Measurements from ENCODE around the gene RFX7. TPM values are rescaled to one million over a fixed set of nuclear protein-coding genes. Genes with fewer than 3 reads are reported as not detected.

Gene RFX7
- total and polyA plus RNA-seq, 2 of the 8 experiments (the other 6 are each of a cell fraction or from before 2014, with no cell fraction given): 10.4 to 40.9 TPM

- Histone ChIP-seq H3K9ac (replicated peaks in 1 of 4; ENCODE audit: extremely low read depth in 1 of 4, low read depth in 3 of 4, low read length in 3 of 4) (no peak overlapping the region), H4K5ac (ENCODE audit: insufficient read length, low read depth, low read length) (no peak overlapping the region), H2BK120ac (replicated peaks; ENCODE audit: low read depth, low read length) (no peak overlapping the region), H3K4ac (replicated peaks; ENCODE audit: insufficient read length, low read depth, low read length) (no peak overlapping the region), H3K23me2 (ENCODE audit: low read depth, low read length) (no peaks in the 10 kb centered on the region), H4K8ac (ENCODE audit: extremely low read depth, insufficient read depth, low read length) (no peak overlapping the region), H2BK20ac (ENCODE audit: low read length) (no peak overlapping the region), H3K79me1 (ENCODE audit: low read depth, low read length) (no peaks in the 10 kb centered on the region), H3K36me3 (ENCODE audit: control insufficient read depth in 2 of 4, insufficient read depth in 4 of 4, low read length in 3 of 4) (no peaks in the 10 kb centered on the region), H3K56ac (replicated peaks; ENCODE audit: insufficient read length, low read depth, low read length) (no peak overlapping the region), H3K4me3 (ENCODE audit: extremely low read depth in 1 of 4, insufficient read depth in 2 of 4, low read depth in 3 of 4, low read length in 4 of 4) (no peak overlapping the region), H2AFZ (ENCODE audit: low read length) (no peak overlapping the region; the same call in 1 of the 2 replicates), H2AK5ac (ENCODE audit: low read depth, low read length) (no peak overlapping the region), H3K23ac (ENCODE audit: insufficient read length) (no peak overlapping the region), H3K18ac (ENCODE audit: extremely low read depth, low read length) (no peak overlapping the region), H3K14ac (ENCODE audit: insufficient read length) (no peak overlapping the region), H2BK12ac (ENCODE audit: low read depth, low read length) (no peak overlapping the region), H3K4me1 (replicated peaks in 1 of 4; ENCODE audit: control insufficient read depth in 3 of 4, insufficient read depth in 4 of 4, low read length in 3 of 4) (no peaks in the 10 kb centered on the region), H3K4me2 (ENCODE audit: insufficient read depth in 1 of 2, low read depth in 2 of 2, low read length in 2 of 2) (no peak overlapping the region), H3K79me2 (ENCODE audit: control insufficient read depth in 1 of 2, insufficient read depth in 2 of 2, low read length in 2 of 2) (no peaks in the 10 kb centered on the region), H4K20me1 (replicated peaks in 1 of 2; ENCODE audit: control insufficient read depth in 1 of 2, insufficient read depth in 2 of 2, low read length in 2 of 2) (no peaks in the 10 kb centered on the region), H2BK15ac (ENCODE audit: low read length) (no peak overlapping the region), H3K27ac (ENCODE audit: low read depth, low read length) (no peak overlapping the region), H3K9me3 (ENCODE audit: insufficient read depth in 2 of 2, low read depth in 1 of 2, low read length in 1 of 2) (no peaks in the 10 kb centered on the region), H2BK5ac (ENCODE audit: low read depth, low read length) (no peak overlapping the region), H4K91ac (replicated peaks; ENCODE audit: insufficient read length, low read length) (no peak overlapping the region), H3K27me3 (replicated peaks in 1 of 4; ENCODE audit: control insufficient read depth in 3 of 4, extremely low read depth in 1 of 4, insufficient read depth in 3 of 4, low read length in 3 of 4) (no peaks in the 10 kb centered on the region)
- FAIRE-seq (peak; percentile 42), DNase-seq (ENCODE audit: low read depth in 1 of 2, low spot score in 2 of 2) (no peak)
- ChIA-PET CTCF (ENCODE audit: partially characterized antibody) (interaction anchor here (0.7 to 2.5 kb wide), 23 partner anchors 10 to 277 kb away, joined by 3 to 18 read pairs (median 3); no protein-coding TSS in a partner anchor), POLR2A (ENCODE audit: partially characterized antibody) (no interaction called here)
- 7% methylated on average over 2 of the region's 2 CpGs; no CpG with 5 or more reads in 1 of the 2 experiments for WGBS, 2 experiments (ENCODE audit: extremely low coverage in 1 of 2, insufficient coverage in 1 of 2, insufficient read length in 1 of 2, insufficient replicate concordance in 2 of 2, low coverage in 1 of 2, low lambda C conversion rate in 2 of 2, missing lambda C conversion rate in 1 of 2)
- TF ChIP-seq, protein P1, sequence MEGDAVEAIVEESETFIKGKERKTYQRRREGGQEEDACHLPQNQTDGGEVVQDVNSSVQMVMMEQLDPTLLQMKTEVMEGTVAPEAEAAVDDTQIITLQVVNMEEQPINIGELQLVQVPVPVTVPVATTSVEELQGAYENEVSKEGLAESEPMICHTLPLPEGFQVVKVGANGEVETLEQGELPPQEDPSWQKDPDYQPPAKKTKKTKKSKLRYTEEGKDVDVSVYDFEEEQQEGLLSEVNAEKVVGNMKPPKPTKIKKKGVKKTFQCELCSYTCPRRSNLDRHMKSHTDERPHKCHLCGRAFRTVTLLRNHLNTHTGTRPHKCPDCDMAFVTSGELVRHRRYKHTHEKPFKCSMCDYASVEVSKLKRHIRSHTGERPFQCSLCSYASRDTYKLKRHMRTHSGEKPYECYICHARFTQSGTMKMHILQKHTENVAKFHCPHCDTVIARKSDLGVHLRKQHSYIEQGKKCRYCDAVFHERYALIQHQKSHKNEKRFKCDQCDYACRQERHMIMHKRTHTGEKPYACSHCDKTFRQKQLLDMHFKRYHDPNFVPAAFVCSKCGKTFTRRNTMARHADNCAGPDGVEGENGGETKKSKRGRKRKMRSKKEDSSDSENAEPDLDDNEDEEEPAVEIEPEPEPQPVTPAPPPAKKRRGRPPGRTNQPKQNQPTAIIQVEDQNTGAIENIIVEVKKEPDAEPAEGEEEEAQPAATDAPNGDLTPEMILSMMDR (IDR thresholded peaks at IDR 0.05; ENCODE audit: control extremely low read depth in 1 of 3, insufficient read depth in 1 of 3, low read depth in 1 of 3, low read length in 3 of 3): peak in 2 of 3 experiments; percentile 46 to 59; a peak in 2 of 4 replicates
- TF ChIP-seq CREB1 (IDR thresholded peaks at IDR 0.05) (no peak), RNF2 (IDR thresholded peaks at IDR 0.05; ENCODE audit: borderline replicate concordance, low read depth, low read length, missing control alignments, poor library complexity, severe bottlenecking) (no peak), ATF3 (IDR thresholded peaks at IDR 0.05; ENCODE audit: insufficient read depth, low read depth, low read length) (no peak), CTBP2 (IDR thresholded peaks at IDR 0.05; ENCODE audit: borderline replicate concordance, insufficient read depth, insufficient read length, low read length) (no peak), NANOG (IDR thresholded peaks at IDR 0.05; ENCODE audit: insufficient read depth, low read depth, low read length, poor library complexity, severe bottlenecking) (no peak), SAP30 (IDR thresholded peaks at IDR 0.05; ENCODE audit: insufficient read depth, insufficient replicate concordance, low read length) (no peak), RAD21 (IDR thresholded peaks at IDR 0.05 in 1 of 2, conservative IDR thresholded peaks at IDR 0.05 in 1 of 2; ENCODE audit: low read depth in 2 of 2, low read length in 2 of 2) (peak; percentile 55 to 61)
These were observed 191.2 kb downstream of the RFX7 start for GRCh38 chr15:56052395-56053045.

Measured in H1 (cell line).